GM18526 (cell line): ENCODE measurements around the gene KIF5A.

Experiments used
- POLR2A ChIP-seq: IDR thresholded peaks from 3 replicates; pipeline ENCODE4 v1.6.1; 2011; ENCODE audit not compliant: insufficient read length; ENCODE audit errors: extremely low read depth

The KIF5A gene

GRCh38 chr12:57585156-57585555 is 35.3 kb downstream of the KIF5A start:
- no peak for TF ChIP-seq POLR2A

GRCh38 chr12:57586128-57586527 is 36.3 kb downstream of the KIF5A start:
- no peak for TF ChIP-seq POLR2A

- no peak for TF ChIP-seq POLR2A
Measured at GRCh38 chr12:57586832-57587429, 37.1 kb downstream of the KIF5A start.

GRCh38 chr12:57590479-57590863 is 40.6 kb downstream of the KIF5A start:
- TF ChIP-seq POLR2A: no peak

GRCh38 chr12:57590864-57591781 is 41.3 kb downstream of the KIF5A start, which contains the start of gene PIP4K2C:
PIP4K2C (plus strand) TSS chr12:57591192; CDS start chr12:57591290, 98 bp downstream.
- TF ChIP-seq POLR2A: peak; percentile 87

GRCh38 chr12:57591782-57592325 is 42.0 kb downstream of the KIF5A start:
- TF ChIP-seq POLR2A: no peak

GRCh38 chr12:57592551-57593165 is 42.8 kb downstream of the KIF5A start:
- TF ChIP-seq POLR2A: no peak

- no peak for TF ChIP-seq POLR2A
Measured at GRCh38 chr12:57593187-57593586, 43.3 kb downstream of the KIF5A start.

GRCh38 chr12:57600395-57600794 is 50.6 kb downstream of the KIF5A start:
- no peak for TF ChIP-seq POLR2A

GRCh38 chr12:57602544-57602943 is 52.7 kb downstream of the KIF5A start:
- TF ChIP-seq POLR2A: no peak

GRCh38 chr12:57603324-57603723 is 53.5 kb downstream of the KIF5A start:
- no peak for TF ChIP-seq POLR2A

- TF ChIP-seq POLR2A: no peak
Measured at GRCh38 chr12:57603815-57604453, 54.1 kb downstream of the KIF5A start.

GRCh38 chr12:57604454-57604991 is 54.7 kb downstream of the KIF5A start, which contains the start of gene DTX3:
DTX3 (plus strand) TSS chr12:57604824; CDS start chr12:57606518, 1,694 bp downstream.
- TF ChIP-seq POLR2A: no peak

GRCh38 chr12:57604992-57605810 is 55.4 kb downstream of the KIF5A start:
- no peak for TF ChIP-seq POLR2A
